Fibroblast of skin of abdomen (primary cell): Measurements from ENCODE around the gene DLEU7.

Source experiments
- DNase-seq: peaks from one replicate; pipeline ENCODE4 v3.0.0-alpha.2; 2013

DLEU7 gene

DNA sequence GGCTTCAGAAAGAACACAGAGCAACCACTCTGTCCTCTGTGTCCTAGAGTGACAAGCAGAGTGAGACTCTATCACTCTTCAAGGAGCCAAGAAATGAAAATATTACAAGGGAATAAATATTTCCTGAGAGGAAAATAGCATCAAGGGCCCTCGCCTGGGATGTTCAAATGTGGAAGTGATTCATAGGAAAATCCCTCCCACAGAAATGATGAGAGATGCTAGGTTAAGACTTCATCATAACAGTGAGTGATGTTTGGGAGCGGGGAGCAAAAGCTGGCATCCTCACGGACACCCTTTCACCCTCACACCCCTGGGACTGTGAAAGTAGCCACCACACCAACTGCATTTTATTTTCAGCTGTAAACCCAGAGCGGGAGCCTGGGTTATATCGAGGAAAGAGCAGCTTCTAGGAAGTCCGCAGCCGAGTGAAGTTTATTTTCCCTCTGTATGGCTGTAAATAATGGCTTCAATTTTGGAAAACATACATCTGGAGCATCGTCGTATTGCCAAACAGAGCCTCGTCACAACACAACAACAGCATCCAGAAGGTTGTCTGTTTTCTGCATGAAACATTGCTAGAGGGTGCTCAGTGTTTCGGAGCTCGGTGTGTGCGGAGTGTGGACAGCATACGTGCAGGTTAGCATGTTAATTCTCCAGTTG is 54.8 kb downstream of the DLEU7 start:
- DNase-seq = peak; percentile 43

DNA sequence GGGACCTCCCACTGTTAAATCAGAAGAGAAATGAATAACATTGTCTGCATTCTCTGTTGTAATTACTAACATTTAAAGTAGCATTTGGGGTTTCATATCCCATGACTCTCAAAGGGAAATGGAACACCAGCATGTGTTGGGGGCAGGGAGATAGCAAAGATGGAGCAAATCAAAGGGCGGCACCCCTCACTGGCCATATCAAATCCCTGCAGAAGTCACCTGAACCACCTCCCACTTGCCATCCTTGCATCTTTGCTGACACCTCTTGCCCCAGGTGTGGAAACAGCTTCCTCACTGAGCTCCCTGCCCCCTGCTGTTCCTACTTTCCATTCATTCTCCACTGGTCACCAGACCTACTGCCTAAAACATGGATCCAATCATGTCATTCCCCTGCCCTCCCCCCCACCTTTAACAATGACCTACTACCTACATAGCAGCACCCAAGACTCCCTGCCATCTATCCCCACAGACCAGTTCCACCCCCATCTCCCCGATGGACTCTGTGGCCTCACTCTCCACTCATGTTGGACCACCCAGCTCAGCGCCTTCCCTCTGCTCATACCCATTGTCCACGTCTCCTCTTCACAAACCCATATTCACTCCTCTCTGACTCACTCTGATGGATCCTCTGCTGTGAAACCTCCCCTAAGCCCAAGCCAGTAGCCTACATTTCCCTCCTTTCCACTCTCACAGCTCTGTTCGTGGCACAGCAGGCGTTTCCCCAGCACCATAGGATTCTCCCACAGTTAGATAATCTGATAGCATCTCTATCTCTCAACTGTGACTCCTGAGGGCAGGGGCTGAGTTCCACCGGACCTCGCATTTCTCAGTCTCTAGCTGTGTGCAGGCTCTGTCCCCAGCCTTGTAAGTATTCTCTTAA is 55.9 kb downstream of the DLEU7 start:
- DNase-seq = no peak

DNA sequence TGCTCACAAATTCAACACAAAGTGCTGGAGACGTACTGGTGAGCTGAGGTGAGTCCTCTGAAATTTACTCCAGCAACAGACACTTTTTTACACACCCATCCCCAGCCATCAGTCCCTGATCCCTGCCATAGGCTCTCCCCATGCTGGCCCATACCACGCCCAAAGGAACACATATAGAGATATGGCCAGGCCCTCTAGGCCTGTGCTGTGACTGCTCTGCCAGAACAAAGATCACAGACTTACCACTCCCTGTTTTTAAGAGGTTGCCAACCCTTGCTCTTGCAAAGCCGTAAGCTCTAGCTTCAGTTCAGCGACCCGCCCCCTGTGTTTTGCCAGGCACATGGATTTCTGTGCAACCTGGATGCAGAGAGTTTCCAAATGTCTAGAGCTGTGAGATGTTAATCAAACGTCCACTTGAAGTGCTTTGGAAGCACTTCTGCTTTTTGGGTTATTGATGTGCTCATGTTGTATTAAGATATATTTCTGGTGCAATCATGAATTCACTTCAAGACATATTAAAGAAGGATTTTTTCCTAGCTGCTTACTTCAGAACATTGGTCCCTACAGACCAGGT is 59.7 kb downstream of the DLEU7 start:
- no peak for DNase-seq

DNA sequence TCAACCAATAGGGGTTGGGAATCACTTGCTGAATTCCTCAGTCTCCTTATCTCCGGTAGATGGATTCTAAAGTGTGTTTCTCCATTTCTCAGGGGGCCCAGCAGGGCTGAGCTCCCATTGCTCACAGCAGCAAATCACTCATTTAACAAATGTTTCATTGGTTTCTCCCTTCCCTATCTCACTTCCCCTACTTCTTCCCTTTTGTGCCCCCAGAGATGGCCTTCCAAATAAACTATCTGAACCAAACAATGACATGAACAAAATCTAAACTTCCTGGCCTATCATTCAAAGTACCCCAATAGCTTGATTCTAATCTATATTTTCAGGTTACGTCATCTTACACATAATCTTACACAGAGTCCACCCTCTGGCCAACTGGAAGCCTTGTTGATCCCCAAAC is 60.4 kb downstream of the DLEU7 start:
- no peak for DNase-seq

DNA sequence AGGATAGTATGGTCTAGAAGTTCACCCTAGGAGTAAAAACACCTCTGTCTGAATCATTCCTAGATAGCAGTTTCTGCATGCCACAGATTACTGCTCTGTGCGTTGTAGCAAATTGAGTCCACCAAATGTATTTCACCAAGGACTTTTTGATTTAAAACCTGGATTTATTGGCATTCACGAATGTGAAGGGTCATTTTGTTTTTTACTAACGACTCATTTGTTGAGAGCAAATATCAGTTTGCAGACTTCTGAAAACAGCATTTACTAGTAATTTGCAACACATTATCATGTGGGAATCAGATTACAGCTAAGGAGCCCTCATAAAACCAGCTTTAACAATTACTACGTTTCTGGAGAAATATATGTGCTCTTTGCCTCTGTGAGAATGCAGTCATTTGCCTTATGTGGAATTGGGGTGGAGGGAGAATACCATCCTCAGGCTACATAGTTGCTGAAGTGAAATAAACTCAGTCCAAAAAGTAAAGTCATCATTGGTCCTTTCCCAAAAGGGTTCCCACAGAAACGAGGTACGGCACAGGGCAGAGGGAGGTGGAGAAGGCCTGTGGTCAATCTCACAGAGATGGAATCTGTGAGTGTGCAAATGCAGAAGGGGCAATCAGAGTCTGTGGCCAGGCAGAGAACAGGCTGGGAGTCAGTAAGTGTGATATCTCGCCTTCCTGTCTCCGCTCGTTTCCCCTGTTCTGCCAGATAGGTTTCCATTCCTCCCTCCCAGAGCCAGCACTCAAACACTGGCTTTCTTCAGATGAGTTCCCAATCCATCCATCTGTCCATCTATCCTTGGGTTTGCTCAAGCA is 63.1 kb downstream of the DLEU7 start:
- DNase-seq = no peak

DNA sequence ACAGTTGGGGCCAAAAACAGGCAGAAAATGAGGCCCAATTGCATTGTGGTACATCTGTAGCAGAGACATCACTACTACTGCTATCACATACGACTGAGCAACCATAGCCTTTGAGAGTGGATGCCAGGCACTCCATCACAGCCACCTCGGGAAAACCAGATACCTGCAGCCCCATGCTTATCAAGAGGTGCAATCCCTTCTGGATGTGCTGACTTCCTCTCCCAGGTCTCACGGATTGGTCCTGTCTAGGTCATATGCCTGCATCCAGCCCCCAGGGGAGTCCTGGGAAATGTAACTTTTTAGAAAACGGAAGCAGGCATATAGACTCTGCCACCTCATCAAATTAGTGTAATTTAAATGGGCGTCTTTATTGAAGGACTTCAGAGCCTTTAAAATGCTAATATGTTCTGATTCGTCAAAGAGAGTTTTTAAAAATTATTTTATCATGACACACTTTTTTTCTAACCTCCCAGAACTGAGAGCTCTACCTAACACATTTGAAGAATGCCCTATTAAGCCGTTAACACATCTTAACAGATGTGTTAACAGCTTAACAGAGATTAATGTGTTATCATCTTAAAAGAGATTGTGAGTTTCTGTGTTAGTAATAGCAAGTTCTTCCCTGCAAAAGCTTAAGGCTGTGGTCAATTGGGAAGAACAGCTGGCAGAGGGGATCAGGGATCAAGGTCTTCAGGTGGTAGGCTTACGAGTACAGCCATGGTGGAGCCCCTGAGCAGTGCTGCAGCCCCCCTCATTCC is 63.9 kb downstream of the DLEU7 start:
- DNase-seq = no peak
